Measurements from ENCODE around the gene TPST1. TPM values are rescaled to one million over a fixed set of nuclear protein-coding genes. Genes with fewer than 3 reads are reported as not detected.

Gene TPST1
- total RNA-seq, 1 experiment from 2014 or later, result 15.9 TPM

- H3K4me3 Mint-ChIP-seq, result no peak overlapping the region
- Histone ChIP-seq H3K79me1 (ENCODE audit: insufficient read depth, low read depth, low read length, poor library complexity, severe bottlenecking) (no peaks in the 10 kb centered on the region), H4K20me1 (ENCODE audit: control insufficient read depth, insufficient read depth, insufficient read length) (no peaks in the 10 kb centered on the region), H3K56ac (ENCODE audit: insufficient read length, low read depth, low read length) (no peak overlapping the region), H2BK120ac (ENCODE audit: low read depth, low read length, poor library complexity, severe bottlenecking) (no peak overlapping the region), H3K4me1 (ENCODE audit: insufficient read depth, low read length) (no peaks in the 10 kb centered on the region), H3K4ac (ENCODE audit: low read depth, low read length) (no peak overlapping the region), H3T11ph (ENCODE audit: low read length) (no peak overlapping the region), H4K91ac (ENCODE audit: insufficient read length, low read depth, low read length) (no peak overlapping the region), H4K5ac (ENCODE audit: insufficient read length, low read depth, low read length) (no peak overlapping the region), H4K8ac (replicated peaks; ENCODE audit: insufficient read length, low read depth, low read length) (no peak overlapping the region), H2BK5ac (ENCODE audit: insufficient read length, low read length) (no peak overlapping the region), H3K9ac (ENCODE audit: extremely low read depth, insufficient read length, low read length) (no peak overlapping the region), H3K79me2 (ENCODE audit: insufficient read depth, low read length) (no peaks in the 10 kb centered on the region), H3K27me3 (ENCODE audit: insufficient read depth, low read length) (no peaks in the 10 kb centered on the region), H3K23me2 (ENCODE audit: insufficient read length, low read depth, low read length, poor library complexity, severe bottlenecking) (no peaks in the 10 kb centered on the region), H3K4me2 (ENCODE audit: insufficient read depth, insufficient read length, low read length) (no peak overlapping the region), H3K14ac (ENCODE audit: insufficient read depth, low read length) (no peak overlapping the region), H3K9me3 (ENCODE audit: control insufficient read depth, low read depth, low read length) (no peaks in the 10 kb centered on the region), H2BK15ac (ENCODE audit: low read depth, low read length) (no peak overlapping the region), H2BK12ac (ENCODE audit: insufficient read length, low read depth, low read length) (no peak overlapping the region), H3K23ac (ENCODE audit: insufficient read length, low read depth, low read length) (no peak overlapping the region), H2BK20ac (ENCODE audit: low read depth, low read length, poor library complexity, severe bottlenecking) (no peak overlapping the region), H2AFZ (ENCODE audit: low read length) (no peak overlapping the region), H2AK5ac (ENCODE audit: insufficient read length, low read length) (no peak overlapping the region), H3K18ac (ENCODE audit: insufficient read length, low read depth, low read length) (no peak overlapping the region), H3K27ac (ENCODE audit: insufficient read length, low read depth, low read length) (no peak overlapping the region)
- H3K4me1 Mint-ChIP-seq, result no peaks in the 10 kb centered on the region
- no CpG with 5 or more reads among the region's 7 CpGs for WGBS (ENCODE audit: extremely low coverage, insufficient read length, low lambda C conversion rate)
- H3K27ac Mint-ChIP-seq, result no peak overlapping the region
- TF ChIP-seq, protein P1, sequence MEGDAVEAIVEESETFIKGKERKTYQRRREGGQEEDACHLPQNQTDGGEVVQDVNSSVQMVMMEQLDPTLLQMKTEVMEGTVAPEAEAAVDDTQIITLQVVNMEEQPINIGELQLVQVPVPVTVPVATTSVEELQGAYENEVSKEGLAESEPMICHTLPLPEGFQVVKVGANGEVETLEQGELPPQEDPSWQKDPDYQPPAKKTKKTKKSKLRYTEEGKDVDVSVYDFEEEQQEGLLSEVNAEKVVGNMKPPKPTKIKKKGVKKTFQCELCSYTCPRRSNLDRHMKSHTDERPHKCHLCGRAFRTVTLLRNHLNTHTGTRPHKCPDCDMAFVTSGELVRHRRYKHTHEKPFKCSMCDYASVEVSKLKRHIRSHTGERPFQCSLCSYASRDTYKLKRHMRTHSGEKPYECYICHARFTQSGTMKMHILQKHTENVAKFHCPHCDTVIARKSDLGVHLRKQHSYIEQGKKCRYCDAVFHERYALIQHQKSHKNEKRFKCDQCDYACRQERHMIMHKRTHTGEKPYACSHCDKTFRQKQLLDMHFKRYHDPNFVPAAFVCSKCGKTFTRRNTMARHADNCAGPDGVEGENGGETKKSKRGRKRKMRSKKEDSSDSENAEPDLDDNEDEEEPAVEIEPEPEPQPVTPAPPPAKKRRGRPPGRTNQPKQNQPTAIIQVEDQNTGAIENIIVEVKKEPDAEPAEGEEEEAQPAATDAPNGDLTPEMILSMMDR (conservative IDR thresholded peaks at IDR 0.05), result no peak
- DNase-seq, result no peak
- H3K9me3 Mint-ChIP-seq, result no peaks in the 10 kb centered on the region; a peak in 1 of 5 replicates
- no peaks in the 10 kb centered on the region; a peak in 1 of 7 replicates for H3K36me3 Mint-ChIP-seq (ENCODE audit: insufficient read depth in 1 of 3, low read depth in 3 of 3)
- peaks cover 1% of the 10 kb centered on the region; the same call in 1 of the 2 replicates for H3K27me3 Mint-ChIP-seq (ENCODE audit: low read depth)
Observed at GRCh38 chr7:66167773-66168387, 37.3 kb upstream of the TPST1 start.
